Hematopoietic multipotent progenitor cell treated with erythropoietin and hydrocortisone succinate and interleukin-3 and kit ligand, for 15 days (in vitro differentiated cells): ENCODE measurements around the gene OR8H3.
"Not testable (repeated sequence)": the region's sequence is repeated elsewhere in the genome, so short reads cannot be mapped to it uniquely, and the experiment has no call there.

ENCODE experiments used
- DNase-seq: peaks from one replicate; pipeline ENCODE4 v3.0.0-alpha.2; 2015; ENCODE audit warnings: low spot score

Gene OR8H3, protein sequence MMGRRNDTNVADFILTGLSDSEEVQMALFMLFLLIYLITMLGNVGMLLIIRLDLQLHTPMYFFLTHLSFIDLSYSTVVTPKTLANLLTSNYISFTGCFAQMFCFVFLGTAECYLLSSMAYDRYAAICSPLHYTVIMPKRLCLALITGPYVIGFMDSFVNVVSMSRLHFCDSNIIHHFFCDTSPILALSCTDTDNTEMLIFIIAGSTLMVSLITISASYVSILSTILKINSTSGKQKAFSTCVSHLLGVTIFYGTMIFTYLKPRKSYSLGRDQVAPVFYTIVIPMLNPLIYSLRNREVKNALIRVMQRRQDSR

DNA sequence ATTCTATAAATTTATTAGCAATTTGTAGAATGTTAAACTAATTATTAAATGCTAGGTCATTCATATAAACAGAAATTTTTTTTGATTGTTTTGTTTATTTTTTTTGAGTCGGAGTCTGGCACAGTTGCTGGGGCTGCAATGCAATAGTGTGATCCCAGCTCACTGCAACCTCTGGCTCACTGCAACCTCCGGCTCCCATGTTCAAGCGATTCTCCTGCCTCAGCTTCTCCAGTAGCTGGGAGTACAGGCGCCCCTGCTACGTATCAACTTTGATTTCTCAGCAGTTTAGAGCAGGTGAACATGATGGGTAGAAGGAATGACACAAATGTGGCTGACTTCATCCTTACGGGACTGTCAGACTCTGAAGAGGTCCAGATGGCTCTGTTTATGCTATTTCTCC is at the start of gene OR8H3:
OR8H3 (plus strand) TSS at position 301 of the 400 bp plus-strand sequence; CDS start at position 301, 0 bp downstream.
- DNase-seq, result no peak

DNA sequence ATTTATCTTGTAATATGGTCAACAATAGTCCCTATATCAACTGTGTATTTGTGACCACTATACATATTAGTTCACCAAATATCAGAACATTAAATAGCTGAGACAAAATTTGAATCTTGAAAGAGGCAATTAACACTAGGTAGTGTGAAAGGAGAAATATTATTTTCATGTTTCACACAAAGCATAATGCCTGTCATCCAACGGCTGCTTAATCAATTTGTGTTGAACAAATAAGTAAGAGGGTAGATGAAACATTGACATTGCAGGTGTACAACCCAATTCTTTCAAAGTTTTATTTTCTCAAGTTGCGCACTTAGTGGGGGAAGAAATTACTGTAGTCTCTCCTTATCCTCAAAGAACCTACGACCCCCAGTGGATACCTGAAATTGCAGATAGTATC is 32.5 kb upstream of the OR8H3 start:
- no peak for DNase-seq

DNA sequence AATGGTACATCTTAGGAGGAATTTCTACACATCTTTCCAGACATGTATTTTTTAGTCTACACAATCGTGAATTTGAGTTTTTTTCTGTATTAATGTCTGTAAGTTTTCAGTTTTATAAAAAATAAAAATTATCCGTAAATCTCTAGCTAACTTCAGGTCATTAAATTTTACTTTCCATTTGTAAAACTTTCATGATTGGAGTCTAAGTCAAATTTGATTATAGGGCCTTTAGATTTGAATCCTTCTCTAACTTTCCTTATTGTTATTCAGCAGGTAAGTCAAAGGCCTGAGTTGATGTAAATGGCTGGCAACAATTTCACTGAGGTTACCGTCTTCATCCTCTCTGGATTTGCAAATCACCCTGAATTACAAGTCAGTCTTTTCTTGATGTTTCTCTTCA is 29.2 kb upstream of the OR8H3 start, which contains the start of gene OR8I2:
OR8I2 (plus strand) TSS at position 301 of the 400 bp plus-strand sequence; CDS start at position 301, 0 bp downstream.
- DNase-seq, result no peak

DNA sequence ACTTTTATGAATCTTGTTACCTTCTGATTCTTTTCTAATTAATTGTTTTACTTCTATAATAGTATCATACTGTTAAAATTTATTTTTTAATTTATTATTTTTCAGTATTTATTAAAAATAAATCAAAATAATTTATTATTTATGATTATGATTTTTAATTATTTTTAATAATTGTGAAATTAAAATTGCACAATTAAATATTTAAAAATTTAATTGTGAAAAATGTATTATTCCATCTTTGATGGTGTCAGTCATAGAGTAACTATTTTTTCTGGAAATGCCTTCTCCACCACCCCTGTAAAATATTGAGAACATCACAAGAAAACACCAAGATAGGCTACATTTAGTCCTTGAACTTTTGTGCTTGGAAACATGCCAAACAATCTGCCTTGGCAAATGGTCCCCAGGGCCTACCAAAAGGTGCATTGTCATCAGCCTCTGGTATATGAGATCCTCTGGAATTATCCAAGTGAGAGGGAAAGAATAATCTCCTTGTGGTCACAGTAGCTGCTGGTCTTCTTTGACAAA is 18.9 kb upstream of the OR8H3 start, which contains the start of gene OR8H2:
OR8H2 (plus strand) TSS at position 478 of the 528 bp plus-strand sequence. CDS start 1,356 bp downstream, outside the sequence.
- no peak for DNase-seq

DNA sequence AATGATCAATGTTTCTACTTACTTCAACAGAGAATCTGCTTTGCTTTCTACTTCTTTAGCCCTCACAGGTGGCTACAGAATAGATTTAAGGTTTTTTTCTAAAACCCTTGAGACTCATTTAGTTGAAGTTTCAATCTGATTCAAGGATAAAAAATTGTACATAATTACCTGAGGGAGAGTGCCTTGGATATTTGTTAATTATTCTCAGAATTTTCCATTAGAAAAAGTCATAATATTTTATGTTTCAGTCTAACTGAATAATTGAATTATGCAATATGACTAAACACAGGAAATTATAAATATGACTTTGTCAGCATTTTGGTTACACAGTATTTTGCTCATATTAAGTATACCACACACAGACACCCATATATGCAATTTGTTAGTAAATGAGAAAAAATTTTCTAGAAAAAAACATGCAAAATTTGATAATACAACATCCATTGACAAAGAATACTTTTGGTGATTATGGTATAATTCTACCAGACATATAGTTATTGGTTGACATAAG is 18.0 kb downstream of the OR8H3 start, which contains the start of gene OR8J3:
OR8J3 (minus strand) TSS at position 51 of the 511 bp plus-strand sequence. CDS start 2,483 bp downstream, outside the sequence.
- DNase-seq, result no peak

DNA sequence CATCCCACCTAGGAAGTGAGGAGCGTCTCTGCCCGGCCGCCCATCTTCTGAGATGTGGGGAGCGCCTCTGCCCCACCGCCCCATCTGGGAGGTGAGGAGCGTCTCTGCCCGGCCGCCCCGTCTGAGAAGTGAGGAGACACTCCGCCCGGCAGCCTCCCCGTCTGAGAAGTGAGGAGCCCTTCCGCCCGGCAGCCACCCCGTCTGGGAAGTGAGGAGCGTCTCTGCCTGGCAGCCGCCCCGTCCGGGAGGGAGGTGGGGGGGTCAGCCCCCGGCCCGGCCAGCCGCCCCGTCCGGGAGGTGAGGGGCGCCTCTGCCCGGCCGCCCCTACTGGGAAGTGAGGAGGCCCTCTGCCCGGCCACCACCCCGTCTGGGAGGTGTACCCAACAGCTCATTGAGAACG is 21.5 kb downstream of the OR8H3 start:
- not testable (repeated sequence) for DNase-seq

DNA sequence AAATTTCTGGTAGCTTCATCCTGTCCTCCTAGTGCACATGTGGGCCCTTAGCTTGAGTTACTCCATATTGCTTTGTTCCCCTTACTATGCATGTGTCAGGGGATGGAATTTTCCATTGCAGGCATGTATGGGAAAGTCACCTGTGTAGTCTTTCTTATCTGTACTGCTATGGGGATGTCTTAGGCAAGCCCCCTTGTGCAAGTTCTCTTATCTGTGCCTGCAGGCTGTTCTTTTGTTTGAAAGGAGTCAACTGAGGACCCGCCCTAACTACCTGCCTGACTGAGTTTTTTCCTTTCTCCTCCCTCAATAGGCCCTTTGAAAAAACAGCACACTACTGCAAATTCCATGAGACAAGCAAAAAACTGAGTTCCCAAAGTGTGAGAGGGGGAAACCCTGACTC is 29.2 kb downstream of the OR8H3 start:
- no peak for DNase-seq

DNA sequence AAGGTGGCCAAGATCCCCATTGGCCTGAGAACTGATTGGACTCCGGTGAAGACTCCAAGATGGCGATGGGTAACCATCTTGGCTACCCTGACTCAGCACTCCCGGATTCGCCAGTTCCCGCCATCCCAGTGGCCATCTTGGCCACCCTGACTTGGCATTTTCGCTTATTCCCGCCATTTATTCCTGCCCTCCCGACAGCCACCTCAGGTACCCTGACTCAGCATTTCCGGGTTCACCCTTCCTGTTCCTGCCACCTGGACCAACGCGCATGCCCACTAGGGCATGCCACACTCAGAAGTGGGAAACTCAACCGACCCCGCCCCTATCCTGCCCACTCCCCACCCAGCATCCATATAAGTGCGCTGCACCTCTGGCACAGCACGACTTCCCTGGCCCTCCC is 30.2 kb downstream of the OR8H3 start:
- no peak for DNase-seq

DNA sequence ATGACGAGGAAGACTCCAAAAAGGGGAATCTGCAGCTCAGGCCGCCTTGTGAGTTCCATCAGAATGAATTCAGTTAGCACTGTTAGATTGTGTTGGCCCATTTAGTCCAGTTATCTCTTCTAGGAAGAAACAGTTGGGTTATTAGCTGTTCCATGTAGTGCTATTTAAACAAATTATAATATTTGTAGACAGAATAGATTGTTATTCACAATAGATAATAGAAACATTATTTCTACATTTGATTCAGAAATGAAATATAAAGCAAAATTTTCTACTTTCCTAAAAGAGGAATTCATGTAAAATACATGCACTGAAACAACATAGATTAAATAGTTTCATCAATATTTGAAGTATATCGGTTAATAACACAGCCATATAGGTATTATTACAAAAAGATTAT is 38.0 kb downstream of the OR8H3 start, which contains the start of gene OR8K5:
OR8K5 (minus strand) TSS at position 101 of the 400 bp plus-strand sequence; CDS start at position 101, 0 bp downstream.
- no peak for DNase-seq

DNA sequence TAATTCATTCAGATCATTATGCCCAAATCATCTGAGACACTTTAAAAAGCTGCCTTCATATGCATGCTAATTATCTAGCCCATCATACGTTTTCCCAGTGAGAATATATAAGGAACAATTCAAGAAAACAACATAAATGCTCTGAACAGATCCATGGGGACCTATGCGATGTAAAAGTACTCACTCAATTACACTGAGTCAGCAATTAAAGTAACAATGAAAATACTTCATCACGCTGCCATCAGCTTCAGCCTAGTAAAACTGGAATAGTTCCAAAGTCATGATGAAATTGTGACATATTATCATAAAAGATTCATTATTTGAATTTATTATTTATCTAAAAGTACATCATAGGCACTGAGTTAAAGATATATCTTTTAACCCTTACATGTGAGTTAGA is 41.6 kb downstream of the OR8H3 start:
- no peak for DNase-seq

DNA sequence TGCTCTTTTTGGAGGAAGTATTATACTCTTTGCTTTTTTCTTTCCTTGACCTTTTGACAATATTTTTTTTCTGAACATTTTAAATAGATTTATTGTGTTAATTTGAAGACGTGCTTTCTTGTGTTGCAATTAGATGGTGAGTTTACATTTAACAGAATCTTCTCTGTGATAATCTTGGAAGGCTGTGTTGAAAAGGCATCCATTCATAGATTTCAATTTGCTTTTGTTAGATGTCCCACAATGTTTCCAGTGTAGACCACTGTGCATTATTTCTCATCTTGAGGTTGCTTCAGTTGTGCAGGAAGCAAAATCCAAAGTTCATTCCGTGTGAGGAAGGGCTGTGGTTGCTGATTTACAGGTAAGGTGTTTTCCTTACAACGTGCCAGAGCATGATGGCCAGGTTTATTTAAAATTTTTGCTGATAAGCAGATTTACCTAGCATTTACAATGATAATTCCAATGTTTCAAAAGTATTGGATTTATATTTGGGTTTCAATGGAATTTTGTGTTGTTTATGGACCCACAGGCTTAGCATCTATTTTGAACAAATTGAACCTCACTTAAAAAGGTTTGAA is 50.2 kb downstream of the OR8H3 start:
- no peak for DNase-seq
